Breast epithelium (tissue), 4 donors: ENCODE data around the gene KIF6. TPM values are rescaled to one million over a fixed set of nuclear protein-coding genes. Genes with fewer than 3 reads are reported as not detected.

Source experiments
- DNase-seq, 2 donors: peaks; one replicate each; pipeline ENCODE4 v3.0.0-alpha.2; 2019; ENCODE audit warnings: low spot score in 2 of 2
- H3K27ac ChIP-seq, 2 donors: fragments of 200-600 bp; sonication (generic) in 1 of 2; one replicate each; pipeline ENCODE4 v1.5.1; 2016 to 2019; ENCODE audit warnings: mild to moderate bottlenecking in 1 of 2
- H3K27me3 ChIP-seq, 2 donors: fragments of 200-600 bp; sonication (generic) in 1 of 2; one replicate each; pipeline versions ENCODE4 v1.5.1 to v1.6.0; 2017 to 2019; ENCODE audit warnings: control low read depth in 1 of 2, mild to moderate bottlenecking in 1 of 2
- H3K36me3 ChIP-seq: fragments of 200-600 bp; one replicate; pipeline ENCODE4 v1.5.1; 2019
- H3K4me1 ChIP-seq, 2 donors: fragments of 200-600 bp; sonication (generic); one replicate each; pipeline ENCODE4 v1.5.1; 2016 to 2019; ENCODE audit warnings: control low read depth in 1 of 2
- H3K4me3 ChIP-seq, 3 donors: fragments of 200-600 bp; sonication (generic); 1 replicate in 2 of 3; 2 replicates in 1 of 3; pipeline ENCODE4 v1.5.1; 2016 to 2019; ENCODE audit warnings: mild to moderate bottlenecking in 3 of 3, moderate library complexity in 2 of 3
- H3K9me3 ChIP-seq, 2 donors: fragments of 200-600 bp; sonication (generic) in 1 of 2; one replicate each; pipeline ENCODE4 v1.5.1; 2016 to 2019; ENCODE audit warnings: control low read depth in 1 of 2
- POLR2A ChIP-seq: fragments of 450-650 bp; IDR thresholded peaks from one replicate; pipeline ENCODE4 v1.6.1; 2016; ENCODE audit warnings: antibody characterized with exemption, mild to moderate bottlenecking, moderate library complexity
- POLR2AphosphoS5 ChIP-seq, 3 donors: sonication (generic); formaldehyde crosslinking; IDR thresholded peaks; one replicate each; pipeline ENCODE4 v1.6.1; 2017; ENCODE audit warnings: antibody characterized with exemption in 3 of 3
- intact Hi-C: fragments of 100-400 bp; cut with DNase I; formaldehyde crosslinking; loops from one replicate; pipeline ENCODE4 v1.15.1; 2023; ENCODE audit warnings: low total_unique reads
- total RNA-seq, 3 donors: library from RNA; depleted of rRNA; stranded (reverse); fragments of >200 nt; gene quantifications; one replicate each; pipeline ENCODE4 v1.1.0, GENCODE V29; 2016
- TF ChIP-seq, protein P1 (sequence below), 3 donors: fragments of 450-650 bp; IDR thresholded peaks; one replicate each; pipeline ENCODE4 v1.5.1; 2016 to 2017; ENCODE audit warnings: antibody characterized with exemption in 3 of 3, mild to moderate bottlenecking in 3 of 3, moderate library complexity in 3 of 3

The KIF6 gene
- total RNA-seq, 3 donors from 2014 or later, result under 0.01 to 0.80 (median 0.15) TPM

DNA sequence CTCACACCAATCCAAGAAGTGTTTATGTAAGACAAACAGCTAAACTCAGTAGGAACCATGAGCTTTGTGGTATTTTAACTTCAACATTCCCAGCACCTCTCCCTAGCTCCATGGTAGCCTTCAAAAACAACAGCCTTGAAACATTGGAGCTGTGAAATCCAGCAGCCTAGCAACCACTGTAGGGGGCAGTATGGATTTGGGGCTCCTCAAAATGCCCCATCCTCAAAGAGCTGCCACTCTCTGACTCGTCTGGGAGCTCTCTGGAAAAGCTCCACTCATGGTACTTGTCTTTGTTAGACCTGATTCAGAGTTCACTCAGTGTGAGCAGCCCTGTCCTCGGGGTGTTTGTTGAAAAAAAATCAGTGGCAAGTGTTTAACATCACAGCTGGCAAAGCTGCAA is 82.9 kb downstream of the KIF6 start:
- H3K27ac ChIP-seq, result no peak overlapping the region
- H3K4me1 ChIP-seq, result no peaks in the 10 kb centered on the region
- no peak overlapping the region for H3K4me3 ChIP-seq
- intact Hi-C loops, result no loop called here
- H3K9me3 ChIP-seq, result no peaks in the 10 kb centered on the region
- H3K36me3 ChIP-seq, result no peaks in the 10 kb centered on the region
- H3K27me3 ChIP-seq, result no peaks in the 10 kb centered on the region
- TF ChIP-seq, protein P1, sequence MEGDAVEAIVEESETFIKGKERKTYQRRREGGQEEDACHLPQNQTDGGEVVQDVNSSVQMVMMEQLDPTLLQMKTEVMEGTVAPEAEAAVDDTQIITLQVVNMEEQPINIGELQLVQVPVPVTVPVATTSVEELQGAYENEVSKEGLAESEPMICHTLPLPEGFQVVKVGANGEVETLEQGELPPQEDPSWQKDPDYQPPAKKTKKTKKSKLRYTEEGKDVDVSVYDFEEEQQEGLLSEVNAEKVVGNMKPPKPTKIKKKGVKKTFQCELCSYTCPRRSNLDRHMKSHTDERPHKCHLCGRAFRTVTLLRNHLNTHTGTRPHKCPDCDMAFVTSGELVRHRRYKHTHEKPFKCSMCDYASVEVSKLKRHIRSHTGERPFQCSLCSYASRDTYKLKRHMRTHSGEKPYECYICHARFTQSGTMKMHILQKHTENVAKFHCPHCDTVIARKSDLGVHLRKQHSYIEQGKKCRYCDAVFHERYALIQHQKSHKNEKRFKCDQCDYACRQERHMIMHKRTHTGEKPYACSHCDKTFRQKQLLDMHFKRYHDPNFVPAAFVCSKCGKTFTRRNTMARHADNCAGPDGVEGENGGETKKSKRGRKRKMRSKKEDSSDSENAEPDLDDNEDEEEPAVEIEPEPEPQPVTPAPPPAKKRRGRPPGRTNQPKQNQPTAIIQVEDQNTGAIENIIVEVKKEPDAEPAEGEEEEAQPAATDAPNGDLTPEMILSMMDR (IDR thresholded peaks at IDR 0.05), result no peak
- no peak for TF ChIP-seq POLR2A
- no peak for TF ChIP-seq POLR2AphosphoS5 (IDR thresholded peaks at IDR 0.05)
- no peak for DNase-seq

DNA sequence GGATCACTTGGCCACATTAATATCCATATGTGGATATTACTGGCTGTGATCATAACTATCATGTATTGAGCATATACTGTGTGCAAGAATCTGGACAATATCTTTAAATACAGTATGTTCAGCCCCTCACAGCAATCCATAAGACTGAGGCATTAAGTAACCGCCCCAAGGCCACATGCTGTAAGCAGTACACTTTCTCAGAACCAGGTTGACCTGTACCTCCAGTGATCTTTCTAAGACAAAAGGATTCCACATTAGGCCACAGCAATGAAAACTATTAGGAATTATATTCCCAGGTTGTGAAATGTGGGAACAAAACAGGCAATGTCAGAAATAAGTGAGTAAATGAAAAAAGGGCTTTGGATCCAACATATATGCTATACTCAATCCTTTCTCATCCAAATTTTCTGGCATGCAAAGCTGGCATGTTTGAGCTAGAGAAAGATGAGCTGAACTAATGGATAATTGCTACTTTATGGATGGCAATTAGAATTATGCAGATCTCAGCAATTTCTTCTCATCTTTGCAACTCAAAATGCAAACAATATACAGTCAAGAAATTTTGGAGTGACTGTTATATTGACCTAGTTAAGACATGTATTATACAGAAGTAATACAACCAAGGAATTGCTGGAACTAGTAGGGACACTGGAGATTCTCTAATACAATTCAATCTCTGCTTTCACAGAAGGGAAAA is 86.9 kb downstream of the KIF6 start:
- Histone ChIP-seq H3K36me3 (no peaks in the 10 kb centered on the region), H3K4me1 (no peaks in the 10 kb centered on the region), H3K27ac (no peak overlapping the region), H3K9me3 (no peaks in the 10 kb centered on the region), H3K27me3 (no peaks in the 10 kb centered on the region), H3K4me3 (no peak overlapping the region)
- TF ChIP-seq POLR2AphosphoS5 (IDR thresholded peaks at IDR 0.05) (no peak), POLR2A (no peak)
- TF ChIP-seq, protein P1 (IDR thresholded peaks at IDR 0.05), result no peak
- intact Hi-C loops, result no loop called here
- no peak for DNase-seq

DNA sequence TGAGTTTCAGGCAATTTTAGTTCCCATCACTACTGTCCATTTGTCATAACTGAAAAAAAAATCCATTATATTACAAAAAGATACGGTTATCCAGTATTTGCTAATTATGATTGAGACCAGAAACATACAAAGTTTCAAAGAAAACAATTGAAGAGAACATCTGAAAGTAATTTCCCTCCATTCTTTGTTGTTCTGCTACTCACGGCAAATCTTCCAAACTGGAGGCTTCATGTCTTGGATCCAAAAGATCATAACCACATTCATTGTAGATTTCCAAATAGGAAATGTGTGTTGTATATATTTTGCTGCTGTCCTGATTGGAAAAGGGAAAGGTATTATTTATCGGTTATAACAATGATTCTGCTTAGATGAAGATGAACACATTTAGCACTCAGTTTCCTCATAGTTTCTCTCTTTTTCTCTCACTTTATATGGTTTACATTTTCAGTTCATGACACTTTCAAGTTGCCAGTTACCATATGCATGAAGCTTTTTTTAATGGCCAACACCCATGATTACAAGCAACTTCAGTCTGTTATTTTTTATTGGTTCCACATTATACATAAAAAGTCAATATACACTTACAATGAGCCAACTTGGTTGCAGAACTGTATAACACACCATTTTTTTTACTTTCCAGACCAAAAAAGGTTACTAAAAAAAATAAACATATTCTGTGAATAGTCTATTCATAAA is 90.4 kb downstream of the KIF6 start:
- intact Hi-C loops, result no loop called here
- no peak overlapping the region for H3K27ac ChIP-seq
- TF ChIP-seq POLR2AphosphoS5 (IDR thresholded peaks at IDR 0.05) (no peak), POLR2A (no peak)
- TF ChIP-seq, protein P1 (IDR thresholded peaks at IDR 0.05), result no peak
- no peaks in the 10 kb centered on the region for H3K36me3 ChIP-seq
- H3K9me3 ChIP-seq, result no peaks in the 10 kb centered on the region
- DNase-seq, result no peak
- H3K4me3 ChIP-seq, result no peak overlapping the region
- no peaks in the 10 kb centered on the region for H3K4me1 ChIP-seq
- H3K27me3 ChIP-seq, result no peaks in the 10 kb centered on the region

DNA sequence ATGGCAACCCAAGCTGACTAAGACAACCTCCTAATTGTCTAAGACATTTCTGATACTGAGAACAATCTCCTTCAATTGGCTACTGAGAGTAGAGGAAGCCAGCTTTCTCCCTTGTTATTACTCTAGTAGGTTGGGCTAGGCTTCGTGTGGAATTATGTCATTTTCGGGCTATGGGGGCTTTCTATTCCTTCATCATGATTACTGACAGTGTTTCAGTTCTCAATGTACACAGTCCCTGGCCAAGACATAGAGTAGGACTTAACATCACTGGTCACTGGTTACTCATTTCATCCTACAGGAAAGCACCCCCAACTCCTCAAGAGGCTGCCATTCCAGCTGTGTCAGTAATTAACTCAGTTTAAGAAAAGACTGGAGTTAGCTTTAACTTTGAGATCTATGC is 100.0 kb downstream of the KIF6 start:
- TF ChIP-seq, protein P1 (IDR thresholded peaks at IDR 0.05), result no peak
- no peak for TF ChIP-seq POLR2A
- no peak for TF ChIP-seq POLR2AphosphoS5 (IDR thresholded peaks at IDR 0.05)
- no peak overlapping the region for H3K27ac ChIP-seq
- no peaks in the 10 kb centered on the region for H3K9me3 ChIP-seq
- no peaks in the 10 kb centered on the region for H3K36me3 ChIP-seq
- no peak for DNase-seq
- H3K4me3 ChIP-seq, result no peak overlapping the region
- no peaks in the 10 kb centered on the region for H3K27me3 ChIP-seq
- intact Hi-C loops, result no loop called here
- no peaks in the 10 kb centered on the region for H3K4me1 ChIP-seq

DNA sequence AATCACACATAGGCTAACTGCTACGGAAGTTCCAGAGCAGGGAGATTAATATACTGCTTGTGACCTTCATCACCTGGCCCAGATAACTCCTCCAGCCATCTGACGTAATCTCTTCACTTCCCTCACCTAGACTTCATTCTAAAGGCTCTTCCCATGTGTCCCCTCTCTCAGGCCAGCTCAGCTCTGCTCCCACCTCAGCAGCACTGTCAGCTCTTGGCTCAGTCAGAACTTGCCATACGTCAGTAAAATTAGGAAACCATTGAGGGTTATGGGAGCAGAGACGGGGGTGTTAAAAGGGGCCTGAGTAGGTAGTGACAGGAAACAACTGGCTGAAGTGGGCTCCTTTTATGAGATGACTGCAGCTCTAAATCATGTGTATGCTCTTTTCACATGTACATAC is 101.5 kb downstream of the KIF6 start:
- Histone ChIP-seq H3K27ac (no peak overlapping the region), H3K9me3 (no peaks in the 10 kb centered on the region), H3K36me3 (no peaks in the 10 kb centered on the region), H3K4me1 (no peaks in the 10 kb centered on the region), H3K4me3 (no peak overlapping the region), H3K27me3 (no peaks in the 10 kb centered on the region)
- intact Hi-C loops, result no loop called here
- no peak for DNase-seq
- TF ChIP-seq POLR2A (no peak), POLR2AphosphoS5 (IDR thresholded peaks at IDR 0.05) (no peak)
- TF ChIP-seq, protein P1 (IDR thresholded peaks at IDR 0.05), result no peak
